ENCODE measurements around the gene CHRNA7.
"Not testable (repeated sequence)": the region's sequence is repeated elsewhere in the genome, so short reads cannot be mapped to it uniquely, and the experiment has no call there.

Gene CHRNA7

DNA sequence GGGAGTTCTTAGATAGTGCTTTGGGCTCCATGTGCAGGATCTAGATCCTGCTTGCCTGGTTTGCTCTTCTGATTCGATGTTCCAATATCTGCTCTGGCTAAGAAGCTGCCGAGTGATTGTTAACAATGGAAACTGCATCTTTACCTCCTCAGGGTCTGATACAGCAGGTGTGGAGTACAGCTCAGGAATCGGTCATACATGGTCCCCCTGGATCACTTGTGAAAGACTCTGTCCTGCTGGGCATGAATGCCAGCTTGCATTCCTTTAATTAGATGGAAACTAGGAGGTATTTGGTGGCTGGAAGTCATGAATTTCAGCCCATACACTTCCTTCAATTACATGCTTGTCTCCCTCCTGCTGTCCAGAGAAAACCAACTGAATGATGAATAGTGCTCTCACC lies 95.3 kb downstream of the CHRNA7 start:
- H3K4me3 ChIP-seq = no peak overlapping the region
- TF ChIP-seq, protein P1, sequence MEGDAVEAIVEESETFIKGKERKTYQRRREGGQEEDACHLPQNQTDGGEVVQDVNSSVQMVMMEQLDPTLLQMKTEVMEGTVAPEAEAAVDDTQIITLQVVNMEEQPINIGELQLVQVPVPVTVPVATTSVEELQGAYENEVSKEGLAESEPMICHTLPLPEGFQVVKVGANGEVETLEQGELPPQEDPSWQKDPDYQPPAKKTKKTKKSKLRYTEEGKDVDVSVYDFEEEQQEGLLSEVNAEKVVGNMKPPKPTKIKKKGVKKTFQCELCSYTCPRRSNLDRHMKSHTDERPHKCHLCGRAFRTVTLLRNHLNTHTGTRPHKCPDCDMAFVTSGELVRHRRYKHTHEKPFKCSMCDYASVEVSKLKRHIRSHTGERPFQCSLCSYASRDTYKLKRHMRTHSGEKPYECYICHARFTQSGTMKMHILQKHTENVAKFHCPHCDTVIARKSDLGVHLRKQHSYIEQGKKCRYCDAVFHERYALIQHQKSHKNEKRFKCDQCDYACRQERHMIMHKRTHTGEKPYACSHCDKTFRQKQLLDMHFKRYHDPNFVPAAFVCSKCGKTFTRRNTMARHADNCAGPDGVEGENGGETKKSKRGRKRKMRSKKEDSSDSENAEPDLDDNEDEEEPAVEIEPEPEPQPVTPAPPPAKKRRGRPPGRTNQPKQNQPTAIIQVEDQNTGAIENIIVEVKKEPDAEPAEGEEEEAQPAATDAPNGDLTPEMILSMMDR (IDR thresholded peaks at IDR 0.05) = no peak

DNA sequence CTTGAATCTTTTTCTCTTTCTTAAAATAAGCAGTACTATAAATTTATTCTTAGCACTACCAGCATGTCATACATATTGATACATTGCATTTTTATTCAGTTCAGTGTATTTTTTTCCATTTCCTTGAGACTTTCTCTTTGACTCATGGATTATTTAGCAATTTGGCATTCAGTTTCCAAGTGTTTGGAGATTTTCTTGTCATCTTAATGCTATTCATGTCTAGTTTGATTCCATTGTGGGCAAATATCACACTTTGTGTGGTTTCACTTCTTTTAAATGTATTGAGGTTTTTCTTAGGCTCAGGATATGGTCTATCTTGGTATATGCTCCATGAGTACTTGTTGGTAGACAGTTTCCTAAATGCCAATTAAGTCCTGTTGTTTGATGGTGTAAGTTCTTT lies 99.5 kb downstream of the CHRNA7 start:
- no peak for DNase-seq (ENCODE audit: low spot score)
- Histone ChIP-seq H3K27ac (no peak overlapping the region), H3K4me3 (no peak overlapping the region)
- TF ChIP-seq, protein P1 (IDR thresholded peaks at IDR 0.05) = no peak

More for the DNA sequence above, 95.3 kb downstream of the CHRNA7 start:
- DNase-seq (ENCODE audit: low spot score) = no peak
- H3K27ac ChIP-seq = no peak overlapping the region

DNA sequence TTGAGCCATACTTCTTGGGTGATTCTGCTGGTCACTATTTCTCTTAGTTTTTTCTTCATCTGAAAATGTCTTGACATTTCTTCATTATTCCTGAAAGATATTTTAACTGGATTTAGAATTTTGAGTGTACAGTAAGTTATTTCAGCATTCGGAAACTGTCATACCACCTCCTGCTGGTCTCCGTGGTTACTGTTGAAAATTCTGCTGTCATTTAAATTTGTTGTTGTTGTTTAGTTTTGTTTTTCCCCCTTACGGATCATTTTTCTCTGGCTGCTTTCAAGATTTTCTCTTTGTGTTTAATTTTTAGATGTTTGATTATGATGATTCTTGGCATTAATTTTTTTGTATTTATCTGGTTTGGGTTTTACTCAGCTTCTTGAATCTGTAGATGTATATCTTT lies 100.5 kb downstream of the CHRNA7 start:
- TF ChIP-seq, protein P1 (IDR thresholded peaks at IDR 0.05) = no peak
- no peak overlapping the region for H3K27ac ChIP-seq
- DNase-seq (ENCODE audit: low spot score) = no peak
- no peak overlapping the region for H3K4me3 ChIP-seq

DNA sequence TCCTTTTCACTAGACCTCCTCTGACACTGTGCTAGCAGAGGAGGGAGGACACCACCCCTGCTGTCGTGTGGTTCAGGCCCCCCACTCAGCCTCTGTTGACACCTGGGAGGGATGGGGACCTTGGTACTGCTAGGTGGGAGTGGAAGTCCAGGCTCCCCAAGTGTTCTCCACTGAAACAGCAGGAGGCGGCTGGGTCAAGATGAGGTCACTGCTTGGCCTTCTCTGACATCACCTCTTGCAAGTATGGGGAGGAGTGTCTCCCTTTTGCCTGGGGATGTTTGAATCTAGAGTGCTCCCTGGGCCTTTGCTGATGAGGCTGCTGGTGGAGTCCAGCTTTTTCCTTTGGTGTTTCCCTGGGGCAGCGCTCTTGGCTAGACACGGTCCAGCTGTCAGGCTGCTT lies 101.5 kb downstream of the CHRNA7 start:
- TF ChIP-seq, protein P1 (IDR thresholded peaks at IDR 0.05) = no peak
- no peak for DNase-seq (ENCODE audit: low spot score)
- H3K27ac ChIP-seq = no peak overlapping the region
- no peak overlapping the region for H3K4me3 ChIP-seq

DNA sequence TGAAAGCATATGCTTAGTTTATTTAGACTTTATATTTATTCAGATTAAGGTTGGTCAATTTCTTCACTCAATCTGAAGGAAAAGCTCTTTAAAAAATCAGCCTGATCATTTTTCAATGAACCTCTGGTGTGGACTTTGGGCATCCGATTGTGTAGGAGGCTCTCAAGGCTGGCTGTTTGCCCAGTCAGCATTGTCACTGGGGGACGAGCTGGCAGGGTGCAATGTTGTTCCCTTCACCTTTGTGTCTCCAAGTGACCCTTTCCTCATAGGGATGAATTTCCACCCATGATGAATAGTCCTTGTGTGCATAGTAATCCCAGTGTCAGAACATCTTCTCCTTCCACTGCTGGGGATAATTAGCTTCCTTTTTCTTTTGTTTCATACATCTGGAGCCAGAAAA lies 102.5 kb downstream of the CHRNA7 start:
- Histone ChIP-seq H3K4me3 (no peak overlapping the region), H3K27ac (no peak overlapping the region)
- TF ChIP-seq, protein P1 (IDR thresholded peaks at IDR 0.05) = no peak
- no peak for DNase-seq (ENCODE audit: low spot score)

DNA sequence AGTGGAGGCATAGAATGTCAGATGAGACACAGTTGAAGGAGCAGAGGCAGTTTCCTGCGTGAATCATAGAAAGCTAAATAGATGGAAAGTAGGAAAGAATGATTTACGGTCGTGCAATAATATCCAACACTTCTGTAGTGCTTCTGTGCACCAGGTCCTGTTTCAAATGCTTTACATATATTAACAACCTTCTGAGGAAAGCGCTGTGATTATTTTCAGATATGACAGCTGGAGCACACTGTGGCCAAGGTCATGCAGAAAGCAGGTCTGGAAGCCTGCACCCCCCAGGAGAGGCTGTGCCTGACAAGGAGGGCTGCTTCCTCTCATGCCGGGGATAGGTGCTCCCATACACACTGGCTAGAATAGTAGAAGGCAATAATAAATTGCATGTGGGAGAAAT lies 104.5 kb downstream of the CHRNA7 start:
- Histone ChIP-seq H3K4me3 (no peak overlapping the region), H3K27ac (no peak overlapping the region)
- TF ChIP-seq, protein P1 (IDR thresholded peaks at IDR 0.05) = no peak
- no peak for DNase-seq (ENCODE audit: low spot score)

DNA sequence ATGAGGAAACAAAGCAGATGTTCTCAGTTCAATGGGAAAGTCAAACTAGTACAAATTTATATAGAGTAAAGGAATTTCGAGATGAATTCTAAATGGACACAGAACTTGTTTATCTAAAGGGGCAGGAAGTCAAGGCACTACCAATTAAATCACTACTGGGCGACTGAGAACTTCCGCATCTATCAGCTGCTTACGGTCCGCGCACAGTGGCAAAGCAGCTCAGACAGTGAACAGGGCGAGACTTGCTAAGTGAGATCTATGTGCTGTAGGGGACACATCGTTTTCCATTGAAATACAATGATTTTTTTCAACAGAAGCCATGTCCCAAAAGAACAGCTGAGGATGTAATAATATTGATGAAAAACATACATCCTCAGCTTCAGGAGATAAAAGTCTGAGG lies 105.0 kb downstream of the CHRNA7 start:
- Histone ChIP-seq H3K27ac (no peak overlapping the region), H3K4me3 (no peak overlapping the region)
- DNase-seq (ENCODE audit: low spot score) = no peak
- TF ChIP-seq, protein P1 (IDR thresholded peaks at IDR 0.05) = no peak

DNA sequence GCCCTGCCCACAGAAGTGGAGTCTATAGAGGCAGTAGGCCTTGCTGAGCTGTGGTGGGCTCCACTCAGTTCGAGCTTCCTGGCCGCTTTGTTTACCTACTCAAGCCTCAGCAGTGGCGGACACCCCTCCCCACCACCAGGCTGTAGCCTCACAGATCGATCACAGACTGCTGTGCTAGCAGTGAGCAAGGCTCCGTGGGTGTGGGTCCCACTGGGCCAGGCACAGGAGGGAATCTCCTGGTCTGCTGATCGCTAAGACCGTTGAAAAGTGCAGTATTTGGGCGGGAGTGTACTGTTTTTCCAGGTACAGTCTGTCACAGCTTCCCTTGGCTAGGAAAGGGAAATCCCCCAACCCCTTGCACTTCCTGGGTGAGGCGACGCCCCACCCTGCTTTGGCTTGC lies 115.2 kb downstream of the CHRNA7 start:
- not testable (repeated sequence) for H3K4me3 ChIP-seq; DNase-seq (ENCODE audit: low spot score); H3K27ac ChIP-seq

Data from coronary artery (tissue), 2 donors.